ENCODE results near the gene ATP4A.

- TF ChIP-seq CTCF (IDR thresholded peaks at IDR 0.05) = no peak
- no peak for TF ChIP-seq POLR2A (IDR thresholded peaks at IDR 0.05)
- TF ChIP-seq POLR2AphosphoS5 (IDR thresholded peaks at IDR 0.05) = no peak
Observed at GRCh38 chr19:35542209-35542608, 21.2 kb downstream of the ATP4A start.

All from stomach (tissue), 4 donors.